Measurements from ENCODE around the gene PLCD3. TPM values are rescaled to one million over a fixed set of nuclear protein-coding genes. Genes with fewer than 3 reads are reported as not detected.

The PLCD3 gene
- total and polyA plus RNA-seq, 2 of the 13 experiments (the other 11 are each of a cell fraction or from before 2014, with no cell fraction given), result 11.3 to 39.1 TPM

GRCh38 chr17:45135192-45135977 lies 3.1 kb upstream of the PLCD3 start, which contains the start of gene ACBD4 (continued):
- TF ChIP-seq, protein P1, sequence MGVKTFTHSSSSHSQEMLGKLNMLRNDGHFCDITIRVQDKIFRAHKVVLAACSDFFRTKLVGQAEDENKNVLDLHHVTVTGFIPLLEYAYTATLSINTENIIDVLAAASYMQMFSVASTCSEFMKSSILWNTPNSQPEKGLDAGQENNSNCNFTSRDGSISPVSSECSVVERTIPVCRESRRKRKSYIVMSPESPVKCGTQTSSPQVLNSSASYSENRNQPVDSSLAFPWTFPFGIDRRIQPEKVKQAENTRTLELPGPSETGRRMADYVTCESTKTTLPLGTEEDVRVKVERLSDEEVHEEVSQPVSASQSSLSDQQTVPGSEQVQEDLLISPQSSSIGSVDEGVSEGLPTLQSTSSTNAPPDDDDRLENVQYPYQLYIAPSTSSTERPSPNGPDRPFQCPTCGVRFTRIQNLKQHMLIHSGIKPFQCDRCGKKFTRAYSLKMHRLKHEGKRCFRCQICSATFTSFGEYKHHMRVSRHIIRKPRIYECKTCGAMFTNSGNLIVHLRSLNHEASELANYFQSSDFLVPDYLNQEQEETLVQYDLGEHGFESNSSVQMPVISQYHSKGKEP (CRISPR knock-in tag; IDR thresholded peaks at IDR 0.05), result peak; percentile 89; the same call in 1 of the 2 replicates
- TF ChIP-seq ZNF264 (CRISPR knock-in tag; IDR thresholded peaks at IDR 0.05) (0 out of 2 replicates have a peak, but pooled peaks have one; percentile 57), PTBP1 (IDR thresholded peaks at IDR 0.05; ENCODE audit: low read depth, low read length, poor library complexity, severe bottlenecking) (no peak), CENPT (CRISPR knock-in tag; IDR thresholded peaks at IDR 0.05; ENCODE audit: low read depth) (peak; percentile 74; the same call in 1 of the 2 replicates), MYPOP (CRISPR knock-in tag; IDR thresholded peaks at IDR 0.05) (0 out of 2 replicates have a peak, but pooled peaks have one; percentile 89), E2F2 (CRISPR knock-in tag; IDR thresholded peaks at IDR 0.05; ENCODE audit: borderline replicate concordance) (no peak), HMG20A (CRISPR knock-in tag; IDR thresholded peaks at IDR 0.05; ENCODE audit: borderline replicate concordance) (peak; percentile 58; the same call in 1 of the 2 replicates), RARA (CRISPR knock-in tag; IDR thresholded peaks at IDR 0.05) (peak; percentile 51), ZNF891 (CRISPR knock-in tag; IDR thresholded peaks at IDR 0.05) (peak; percentile 33; the same call in 1 of the 2 replicates), SMC3 (IDR thresholded peaks at IDR 0.05; ENCODE audit: low read length) (peak; percentile 97), MTF1 (CRISPR knock-in tag; IDR thresholded peaks at IDR 0.05) (no peak), KLF9 (CRISPR knock-in tag; IDR thresholded peaks at IDR 0.05; ENCODE audit: low read depth) (peak; percentile 81; the same call in 1 of the 2 replicates), DBP (CRISPR knock-in tag; IDR thresholded peaks at IDR 0.05; ENCODE audit: not compliant biosample characterization) (peak; percentile 59), ZFAT (CRISPR knock-in tag; conservative IDR thresholded peaks at IDR 0.05) (no peak), ZNF33A (CRISPR knock-in tag; IDR thresholded peaks at IDR 0.05; ENCODE audit: borderline replicate concordance) (peak; percentile 85; the same call in 1 of the 2 replicates), SRSF1 (optimal IDR thresholded peaks at IDR 0.05; ENCODE audit: low read depth, low read length) (peak; percentile 64), SNAPC2 (CRISPR knock-in tag; IDR thresholded peaks at IDR 0.05) (peak; percentile 86), HIVEP1 (CRISPR knock-in tag; IDR thresholded peaks at IDR 0.05) (peak; percentile 48)
- TF ChIP-seq, protein P2, sequence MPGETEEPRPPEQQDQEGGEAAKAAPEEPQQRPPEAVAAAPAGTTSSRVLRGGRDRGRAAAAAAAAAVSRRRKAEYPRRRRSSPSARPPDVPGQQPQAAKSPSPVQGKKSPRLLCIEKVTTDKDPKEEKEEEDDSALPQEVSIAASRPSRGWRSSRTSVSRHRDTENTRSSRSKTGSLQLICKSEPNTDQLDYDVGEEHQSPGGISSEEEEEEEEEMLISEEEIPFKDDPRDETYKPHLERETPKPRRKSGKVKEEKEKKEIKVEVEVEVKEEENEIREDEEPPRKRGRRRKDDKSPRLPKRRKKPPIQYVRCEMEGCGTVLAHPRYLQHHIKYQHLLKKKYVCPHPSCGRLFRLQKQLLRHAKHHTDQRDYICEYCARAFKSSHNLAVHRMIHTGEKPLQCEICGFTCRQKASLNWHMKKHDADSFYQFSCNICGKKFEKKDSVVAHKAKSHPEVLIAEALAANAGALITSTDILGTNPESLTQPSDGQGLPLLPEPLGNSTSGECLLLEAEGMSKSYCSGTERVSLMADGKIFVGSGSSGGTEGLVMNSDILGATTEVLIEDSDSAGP (CRISPR knock-in tag; IDR thresholded peaks at IDR 0.05; ENCODE audit: borderline replicate concordance), result peak; percentile 97
- TF ChIP-seq, protein P3, sequence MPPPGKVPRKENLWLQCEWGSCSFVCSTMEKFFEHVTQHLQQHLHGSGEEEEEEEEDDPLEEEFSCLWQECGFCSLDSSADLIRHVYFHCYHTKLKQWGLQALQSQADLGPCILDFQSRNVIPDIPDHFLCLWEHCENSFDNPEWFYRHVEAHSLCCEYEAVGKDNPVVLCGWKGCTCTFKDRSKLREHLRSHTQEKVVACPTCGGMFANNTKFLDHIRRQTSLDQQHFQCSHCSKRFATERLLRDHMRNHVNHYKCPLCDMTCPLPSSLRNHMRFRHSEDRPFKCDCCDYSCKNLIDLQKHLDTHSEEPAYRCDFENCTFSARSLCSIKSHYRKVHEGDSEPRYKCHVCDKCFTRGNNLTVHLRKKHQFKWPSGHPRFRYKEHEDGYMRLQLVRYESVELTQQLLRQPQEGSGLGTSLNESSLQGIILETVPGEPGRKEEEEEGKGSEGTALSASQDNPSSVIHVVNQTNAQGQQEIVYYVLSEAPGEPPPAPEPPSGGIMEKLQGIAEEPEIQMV (CRISPR knock-in tag; IDR thresholded peaks at IDR 0.05; ENCODE audit: low read depth), result peak; percentile 87
